Measurements from ENCODE around the gene MAD2L2. TPM values are rescaled to one million over a fixed set of nuclear protein-coding genes. Genes with fewer than 3 reads are reported as not detected.

MAD2L2 gene
- total RNA-seq, 1 donor from 2014 or later: 30.0 TPM

DNA sequence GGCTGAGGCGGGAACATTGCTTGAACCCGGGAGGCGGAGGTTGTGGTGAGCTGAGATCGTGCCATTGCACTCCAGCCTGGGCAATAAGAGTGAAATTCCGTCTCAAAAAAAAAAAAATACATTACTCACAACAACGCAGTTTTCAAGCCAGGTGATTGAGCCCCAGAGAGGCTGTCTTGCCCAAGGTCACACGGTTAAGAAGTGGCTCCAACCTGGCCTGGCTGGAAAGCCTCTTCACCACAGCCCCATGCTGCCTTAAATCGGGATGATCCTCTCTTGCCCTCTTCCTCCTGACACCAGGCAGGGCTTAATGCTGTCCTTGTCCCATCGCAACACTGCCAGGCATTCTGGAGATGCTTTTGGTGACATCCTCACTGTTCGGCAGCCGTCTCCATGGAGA lies 32.1 kb upstream of the MAD2L2 start:
- no peaks in the 10 kb centered on the region for H3K9me3 ChIP-seq
- no peak overlapping the region for H3K4me3 ChIP-seq
- no peaks in the 10 kb centered on the region for H3K36me3 ChIP-seq
- H3K27ac ChIP-seq: no peak overlapping the region
- DNase-seq (ENCODE audit: extremely low spot score in 2 of 2): no peak
- no peaks in the 10 kb centered on the region for H3K27me3 ChIP-seq
- TF ChIP-seq, protein P1, sequence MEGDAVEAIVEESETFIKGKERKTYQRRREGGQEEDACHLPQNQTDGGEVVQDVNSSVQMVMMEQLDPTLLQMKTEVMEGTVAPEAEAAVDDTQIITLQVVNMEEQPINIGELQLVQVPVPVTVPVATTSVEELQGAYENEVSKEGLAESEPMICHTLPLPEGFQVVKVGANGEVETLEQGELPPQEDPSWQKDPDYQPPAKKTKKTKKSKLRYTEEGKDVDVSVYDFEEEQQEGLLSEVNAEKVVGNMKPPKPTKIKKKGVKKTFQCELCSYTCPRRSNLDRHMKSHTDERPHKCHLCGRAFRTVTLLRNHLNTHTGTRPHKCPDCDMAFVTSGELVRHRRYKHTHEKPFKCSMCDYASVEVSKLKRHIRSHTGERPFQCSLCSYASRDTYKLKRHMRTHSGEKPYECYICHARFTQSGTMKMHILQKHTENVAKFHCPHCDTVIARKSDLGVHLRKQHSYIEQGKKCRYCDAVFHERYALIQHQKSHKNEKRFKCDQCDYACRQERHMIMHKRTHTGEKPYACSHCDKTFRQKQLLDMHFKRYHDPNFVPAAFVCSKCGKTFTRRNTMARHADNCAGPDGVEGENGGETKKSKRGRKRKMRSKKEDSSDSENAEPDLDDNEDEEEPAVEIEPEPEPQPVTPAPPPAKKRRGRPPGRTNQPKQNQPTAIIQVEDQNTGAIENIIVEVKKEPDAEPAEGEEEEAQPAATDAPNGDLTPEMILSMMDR (IDR thresholded peaks at IDR 0.05): no peak
- no peak for TF ChIP-seq POLR2AphosphoS5 (IDR thresholded peaks at IDR 0.05; ENCODE audit: insufficient read depth in 1 of 2, low read depth in 1 of 2)
- no peak for TF ChIP-seq POLR2A (IDR thresholded peaks at IDR 0.05)
- intact Hi-C loops (cut with DNase I): no loop called here
- no peaks in the 10 kb centered on the region for H3K4me1 ChIP-seq

DNA sequence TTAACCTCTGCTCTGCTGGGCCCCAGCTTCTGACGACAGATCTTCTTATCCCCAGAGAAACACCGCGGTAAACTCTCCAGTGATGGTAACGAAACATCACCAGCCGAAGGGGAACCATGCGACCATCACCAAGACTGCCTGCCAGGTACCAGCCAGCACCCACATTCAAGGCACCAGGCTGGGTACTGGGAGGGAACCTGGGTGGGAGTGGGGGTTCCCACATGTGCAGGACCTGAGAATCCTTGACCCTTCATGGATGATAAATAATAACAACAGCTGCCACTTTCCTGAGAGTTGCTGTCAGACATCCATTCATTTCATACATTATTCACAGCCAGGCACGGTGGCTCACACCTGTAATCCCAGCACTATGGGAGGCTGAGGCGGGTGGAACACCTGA lies 31.3 kb upstream of the MAD2L2 start:
- no peaks in the 10 kb centered on the region for H3K27me3 ChIP-seq

DNA sequence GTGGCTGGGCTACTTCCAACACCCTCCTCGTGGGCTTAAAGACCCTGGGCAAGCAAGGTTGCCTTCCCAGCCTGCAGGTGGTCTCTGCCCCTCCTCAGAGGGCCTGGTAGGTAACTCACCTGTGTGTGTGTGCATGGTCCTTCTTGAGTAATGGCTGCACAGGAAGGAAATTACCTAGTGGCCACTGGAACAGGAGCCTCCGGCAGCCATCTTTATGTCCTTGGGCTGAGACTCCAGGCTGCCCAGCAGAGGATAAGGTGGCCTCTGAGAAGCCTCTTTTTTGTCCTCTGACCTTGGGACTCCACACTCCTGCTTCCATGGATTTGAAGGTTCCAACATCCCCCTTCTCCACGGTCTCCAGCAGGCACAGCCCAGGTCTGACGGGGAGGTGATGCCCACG lies 30.5 kb upstream of the MAD2L2 start:
- no peaks in the 10 kb centered on the region for H3K27me3 ChIP-seq
- H3K36me3 ChIP-seq: no peaks in the 10 kb centered on the region
- no peaks in the 10 kb centered on the region for H3K4me1 ChIP-seq
- H3K9me3 ChIP-seq: no peaks in the 10 kb centered on the region
- no peak overlapping the region for H3K4me3 ChIP-seq
- intact Hi-C loops (cut with DNase I): no loop called here
- DNase-seq (ENCODE audit: extremely low spot score in 2 of 2): no peak
- TF ChIP-seq POLR2AphosphoS5 (IDR thresholded peaks at IDR 0.05; ENCODE audit: insufficient read depth in 1 of 2, low read depth in 1 of 2): no peak
- no peak for TF ChIP-seq POLR2A (IDR thresholded peaks at IDR 0.05)
- TF ChIP-seq, protein P1 (IDR thresholded peaks at IDR 0.05): no peak
- no peak overlapping the region for H3K27ac ChIP-seq

More for the DNA sequence above, 31.3 kb upstream of the MAD2L2 start:
- Histone ChIP-seq H3K4me1 (no peaks in the 10 kb centered on the region), H3K27ac (no peak overlapping the region), H3K9me3 (no peaks in the 10 kb centered on the region), H3K36me3 (no peaks in the 10 kb centered on the region), H3K4me3 (no peak overlapping the region)
- intact Hi-C loops (cut with DNase I): no loop called here
- DNase-seq (ENCODE audit: extremely low spot score in 2 of 2): no peak
- TF ChIP-seq POLR2A (IDR thresholded peaks at IDR 0.05): no peak
- TF ChIP-seq POLR2AphosphoS5 (IDR thresholded peaks at IDR 0.05; ENCODE audit: insufficient read depth in 1 of 2, low read depth in 1 of 2): no peak
- TF ChIP-seq, protein P1 (IDR thresholded peaks at IDR 0.05): no peak

DNA sequence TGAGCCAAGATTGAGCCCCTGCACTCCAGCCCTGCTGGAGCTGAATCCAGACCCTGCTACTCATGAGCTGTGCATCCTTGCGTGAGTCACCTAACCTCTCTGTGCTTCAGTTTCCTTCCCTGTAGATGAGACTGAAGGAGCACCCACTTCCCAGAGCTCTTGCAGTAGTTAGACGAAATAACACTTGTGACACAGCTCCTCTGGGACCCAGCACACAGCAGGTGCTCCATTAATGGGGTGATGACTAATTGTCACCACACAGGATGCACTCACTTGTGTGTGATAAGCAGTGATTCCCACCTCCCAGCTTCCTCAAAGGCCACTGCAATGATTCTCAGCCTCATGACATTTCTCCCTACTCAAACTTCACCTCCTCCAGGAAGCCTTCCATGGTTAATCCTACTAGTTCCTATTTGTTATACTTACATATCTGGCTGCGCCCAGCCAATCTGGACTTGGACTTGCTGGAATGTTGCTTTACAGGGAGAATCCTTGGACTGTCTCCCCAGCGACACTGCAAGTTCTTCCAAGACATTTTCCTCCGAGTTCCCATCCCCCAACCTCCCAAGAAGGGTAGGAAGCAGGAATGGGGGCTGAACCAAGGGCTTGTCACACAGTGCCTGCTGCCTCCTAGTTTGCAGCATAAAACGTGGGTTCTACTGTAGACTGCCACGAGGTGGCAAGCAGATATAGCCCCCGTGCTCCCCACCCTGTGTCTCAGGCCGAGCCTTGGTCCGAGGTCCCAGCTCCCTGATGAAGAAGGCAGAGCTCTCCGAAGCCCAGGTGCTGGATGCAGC lies 27.8 kb upstream of the MAD2L2 start:
- no peak for DNase-seq (ENCODE audit: extremely low spot score in 2 of 2)
- Histone ChIP-seq H3K4me1 (no peaks in the 10 kb centered on the region), H3K9me3 (no peaks in the 10 kb centered on the region), H3K27me3 (no peaks in the 10 kb centered on the region), H3K27ac (no peak overlapping the region), H3K4me3 (no peak overlapping the region), H3K36me3 (no peaks in the 10 kb centered on the region)
- TF ChIP-seq POLR2A (IDR thresholded peaks at IDR 0.05): no peak
- intact Hi-C loops (cut with DNase I): no loop called here

DNA sequence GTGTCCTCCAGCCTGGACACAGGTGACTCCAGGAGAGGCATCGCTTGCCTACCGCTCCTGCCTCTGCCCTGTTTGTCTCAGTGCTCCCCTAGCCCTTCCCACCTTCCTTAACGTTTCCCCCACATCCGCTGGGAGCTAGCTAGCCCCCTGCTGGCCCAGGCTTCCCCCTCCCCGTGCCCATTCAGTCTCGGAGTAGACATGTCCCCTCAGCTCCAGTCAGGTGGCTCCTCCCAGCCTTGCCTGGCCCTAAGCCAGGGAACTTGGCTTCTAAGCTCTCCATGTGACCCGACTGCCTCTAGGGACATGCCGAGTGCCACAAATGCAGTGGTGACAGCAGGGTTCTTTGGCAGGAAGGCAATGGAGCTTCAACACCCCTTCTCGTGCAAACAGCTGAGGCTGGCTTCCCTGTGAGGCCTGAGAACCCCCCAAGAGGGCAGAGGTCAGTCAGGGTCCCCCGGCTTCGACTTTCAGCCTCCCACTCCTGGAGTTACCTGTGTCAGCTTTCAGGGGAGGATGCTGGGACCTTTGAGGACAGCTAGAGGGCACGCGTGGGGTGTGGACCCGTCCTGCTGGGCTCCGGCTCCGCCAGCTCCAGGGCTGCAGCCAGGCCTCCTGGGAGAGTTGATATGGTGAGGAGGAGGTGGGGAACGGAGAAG lies 26.8 kb upstream of the MAD2L2 start:
- Histone ChIP-seq H3K9me3 (no peaks in the 10 kb centered on the region), H3K4me1 (no peaks in the 10 kb centered on the region), H3K27ac (no peak overlapping the region), H3K4me3 (no peak overlapping the region), H3K36me3 (no peaks in the 10 kb centered on the region), H3K27me3 (no peaks in the 10 kb centered on the region)
- TF ChIP-seq POLR2A (IDR thresholded peaks at IDR 0.05): no peak
- no peak for TF ChIP-seq POLR2AphosphoS5 (IDR thresholded peaks at IDR 0.05; ENCODE audit: insufficient read depth in 1 of 2, low read depth in 1 of 2)
- TF ChIP-seq, protein P1 (IDR thresholded peaks at IDR 0.05): no peak
- no peak for DNase-seq (ENCODE audit: extremely low spot score in 2 of 2)
- intact Hi-C loops (cut with DNase I): no loop called here

Data from vagina (tissue), 2 donors.